GM23338 (cell line): Measurements from ENCODE around the gene UBA5. TPM values are rescaled to one million over a fixed set of nuclear protein-coding genes. Genes with fewer than 3 reads are reported as not detected.

ENCODE experiments used
- ATAC-seq: fragments of 200-7000 bp; cut with Tn5 transposase; 3 replicates; pipeline ENCODE4 v1.9.1; 2020
- DNase-seq: peaks from one replicate; pipeline ENCODE4 v3.0.0-alpha.2; 2015; ENCODE audit warnings: low spot score
- H2AFZ ChIP-seq: fragments of 200-600 bp; sonication (generic); 2 replicates; pipeline ENCODE4 v1.8.0; 2016; ENCODE audit warnings: antibody characterized with exemption, mild to moderate bottlenecking, moderate library complexity
- H3F3A ChIP-seq: fragments of 200-600 bp; sonication (generic); replicated peaks from 2 replicates; pipeline ENCODE4 v1.8.0; 2017; ENCODE audit warnings: antibody characterized with exemption, mixed run types, low read depth
- H3K27ac ChIP-seq: fragments of 200-600 bp; sonication (generic); 2 replicates; pipeline ENCODE4 v1.6.1; 2016; ENCODE audit warnings: low read depth
- H3K27me3 ChIP-seq: fragments of 200-600 bp; sonication (generic); 2 replicates; pipeline ENCODE4 v1.8.0; 2016; ENCODE audit warnings: mild to moderate bottlenecking, mixed run types, moderate library complexity; ENCODE audit not compliant: insufficient read depth
- H3K36me3 ChIP-seq: fragments of 200-600 bp; sonication (generic); 2 replicates; pipeline ENCODE4 v1.8.0; 2016; ENCODE audit warnings: mild to moderate bottlenecking; ENCODE audit not compliant: insufficient read depth
- H3K4me1 ChIP-seq: fragments of 200-600 bp; sonication (generic); 2 replicates; pipeline ENCODE4 v1.8.0; 2016; ENCODE audit warnings: mild to moderate bottlenecking, moderate library complexity; ENCODE audit not compliant: insufficient read depth
- H3K4me2 ChIP-seq: fragments of 200-600 bp; sonication (generic); 2 replicates; pipeline ENCODE4 v1.7.1; 2017; ENCODE audit warnings: mixed run types
- H3K4me3 ChIP-seq: fragments of 200-600 bp; sonication (generic); 2 replicates; pipeline ENCODE4 v1.6.1; 2016; ENCODE audit warnings: mixed run types
- H3K79me2 ChIP-seq: fragments of 200-600 bp; sonication (generic); replicated peaks from 2 replicates; pipeline ENCODE4 v1.8.0; 2017; ENCODE audit warnings: mild to moderate bottlenecking; ENCODE audit not compliant: insufficient read depth
- H3K9me2 ChIP-seq: fragments of 200-600 bp; sonication (generic); 2 replicates; pipeline ENCODE4 v1.8.0; 2017; ENCODE audit not compliant: insufficient read depth
- H4K20me1 ChIP-seq: fragments of 200-600 bp; sonication (generic); replicated peaks from 2 replicates; pipeline ENCODE4 v1.8.0; 2017; ENCODE audit warnings: mild to moderate bottlenecking; ENCODE audit not compliant: insufficient read depth
- H3K27ac Mint-ChIP-seq: 2 replicates; pipeline ENCODE4 v1.8.0; 2020; ENCODE audit warnings: inconsistent platforms, mild to moderate bottlenecking, moderate library complexity, mixed read lengths
- H3K27me3 Mint-ChIP-seq: 3 replicates; pipeline ENCODE4 v1.8.0; 2022; ENCODE audit warnings: low read depth, mild to moderate bottlenecking, moderate library complexity, mixed read lengths, inconsistent platforms; ENCODE audit not compliant: insufficient read depth, poor library complexity
- H3K36me3 Mint-ChIP-seq: 3 replicates; pipeline ENCODE4 v1.8.0; 2021; ENCODE audit warnings: low read depth, mild to moderate bottlenecking, inconsistent platforms, moderate library complexity, mixed read lengths
- H3K4me1 Mint-ChIP-seq: 3 replicates; pipeline ENCODE4 v1.8.0; 2020; ENCODE audit warnings: mild to moderate bottlenecking, inconsistent platforms, mixed read lengths
- H3K4me3 Mint-ChIP-seq: 3 replicates; pipeline ENCODE4 v1.8.0; 2021; ENCODE audit warnings: moderate library complexity, mild to moderate bottlenecking, inconsistent platforms, mixed read lengths
- H3K9me3 Mint-ChIP-seq: 3 replicates; pipeline ENCODE4 v1.8.0; 2020; ENCODE audit warnings: moderate library complexity, mild to moderate bottlenecking, inconsistent platforms, mixed read lengths
- CREB1 ChIP-seq: fragments of 250-450 bp; sonication (Bioruptor Pico); IDR thresholded peaks from 2 replicates; pipeline ENCODE4 v1.5.0; 2020; ENCODE audit warnings: low read depth, mild to moderate bottlenecking, moderate library complexity
- polyA plus RNA-seq: library from polyadenylated mRNA; unstranded; fragments of >200 nt; fragmentation: Nextera tagmentation; extraction: Ambion mirVana; gene quantifications from 2 replicates; pipeline ENCODE4 v1.2.1, GENCODE V29; 2016
- total RNA-seq: library from RNA; depleted of rRNA; stranded (reverse); fragments of >200 nt; shearing (Covaris generic); gene quantifications from 2 replicates; pipeline ENCODE4 v1.2.3, GENCODE V29; 2014
- TF ChIP-seq, protein P1 (sequence below): IDR thresholded peaks from 2 replicates; pipeline ENCODE4 v1.6.1; 2016; ENCODE audit warnings: antibody characterized with exemption
- TF ChIP-seq, protein P2 (sequence below), 2 experiments: fragments of 200-600 bp in 1 of 2; sonication (generic) in 1 of 2; conservative IDR thresholded peaks; 2 replicates each; pipeline versions ENCODE4 v1.5.1 to v1.6.1; 2016 to 2017; ENCODE audit warnings: antibody characterized with exemption in 2 of 2, low read depth in 2 of 2, mild to moderate bottlenecking in 2 of 2, moderate library complexity in 1 of 2
- TF ChIP-seq, protein P3 (sequence below): fragments of 250-450 bp; sonication (Bioruptor Pico); IDR thresholded peaks from 2 replicates; pipeline ENCODE4 v1.5.0; 2020; ENCODE audit warnings: mild to moderate bottlenecking, moderate library complexity

The UBA5 gene
- total and polyA plus RNA-seq, 2 experiments from 2014 or later: 22.8 to 51.5 TPM

GRCh38 chr3:132682201-132682600, 22.1 kb downstream of the UBA5 start:
- Histone ChIP-seq H3K4me3 (no peak overlapping the region), H3K4me2 (no peak overlapping the region), H4K20me1 (no peaks in the 10 kb centered on the region; the same call in 1 of the 2 replicates), H3K27ac (no peak overlapping the region), H3K36me3 (peaks cover 14% of the 10 kb centered on the region; the same call in 1 of the 2 replicates), H3K4me1 (no peaks in the 10 kb centered on the region), H3K27me3 (no peaks in the 10 kb centered on the region), H3F3A (no peaks in the 10 kb centered on the region), H3K9me2 (no peaks in the 10 kb centered on the region), H2AFZ (no peak overlapping the region), H3K79me2 (no peaks in the 10 kb centered on the region)
- Mint-ChIP-seq H3K36me3 (peaks cover 31% of the 10 kb centered on the region), H3K27ac (no peak overlapping the region), H3K27me3 (no peaks in the 10 kb centered on the region), H3K4me1 (no peaks in the 10 kb centered on the region), H3K9me3 (no peaks in the 10 kb centered on the region), H3K4me3 (no peak overlapping the region)
- TF ChIP-seq, protein P1, sequence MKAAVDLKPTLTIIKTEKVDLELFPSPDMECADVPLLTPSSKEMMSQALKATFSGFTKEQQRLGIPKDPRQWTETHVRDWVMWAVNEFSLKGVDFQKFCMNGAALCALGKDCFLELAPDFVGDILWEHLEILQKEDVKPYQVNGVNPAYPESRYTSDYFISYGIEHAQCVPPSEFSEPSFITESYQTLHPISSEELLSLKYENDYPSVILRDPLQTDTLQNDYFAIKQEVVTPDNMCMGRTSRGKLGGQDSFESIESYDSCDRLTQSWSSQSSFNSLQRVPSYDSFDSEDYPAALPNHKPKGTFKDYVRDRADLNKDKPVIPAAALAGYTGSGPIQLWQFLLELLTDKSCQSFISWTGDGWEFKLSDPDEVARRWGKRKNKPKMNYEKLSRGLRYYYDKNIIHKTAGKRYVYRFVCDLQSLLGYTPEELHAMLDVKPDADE: no peak
- TF ChIP-seq, protein P2, sequence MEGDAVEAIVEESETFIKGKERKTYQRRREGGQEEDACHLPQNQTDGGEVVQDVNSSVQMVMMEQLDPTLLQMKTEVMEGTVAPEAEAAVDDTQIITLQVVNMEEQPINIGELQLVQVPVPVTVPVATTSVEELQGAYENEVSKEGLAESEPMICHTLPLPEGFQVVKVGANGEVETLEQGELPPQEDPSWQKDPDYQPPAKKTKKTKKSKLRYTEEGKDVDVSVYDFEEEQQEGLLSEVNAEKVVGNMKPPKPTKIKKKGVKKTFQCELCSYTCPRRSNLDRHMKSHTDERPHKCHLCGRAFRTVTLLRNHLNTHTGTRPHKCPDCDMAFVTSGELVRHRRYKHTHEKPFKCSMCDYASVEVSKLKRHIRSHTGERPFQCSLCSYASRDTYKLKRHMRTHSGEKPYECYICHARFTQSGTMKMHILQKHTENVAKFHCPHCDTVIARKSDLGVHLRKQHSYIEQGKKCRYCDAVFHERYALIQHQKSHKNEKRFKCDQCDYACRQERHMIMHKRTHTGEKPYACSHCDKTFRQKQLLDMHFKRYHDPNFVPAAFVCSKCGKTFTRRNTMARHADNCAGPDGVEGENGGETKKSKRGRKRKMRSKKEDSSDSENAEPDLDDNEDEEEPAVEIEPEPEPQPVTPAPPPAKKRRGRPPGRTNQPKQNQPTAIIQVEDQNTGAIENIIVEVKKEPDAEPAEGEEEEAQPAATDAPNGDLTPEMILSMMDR (conservative IDR thresholded peaks at IDR 0.05; ENCODE audit: low read depth in 2 of 2): no peak
- no peak for TF ChIP-seq CREB1 (CRISPR knock-in tag)
- TF ChIP-seq, protein P3, sequence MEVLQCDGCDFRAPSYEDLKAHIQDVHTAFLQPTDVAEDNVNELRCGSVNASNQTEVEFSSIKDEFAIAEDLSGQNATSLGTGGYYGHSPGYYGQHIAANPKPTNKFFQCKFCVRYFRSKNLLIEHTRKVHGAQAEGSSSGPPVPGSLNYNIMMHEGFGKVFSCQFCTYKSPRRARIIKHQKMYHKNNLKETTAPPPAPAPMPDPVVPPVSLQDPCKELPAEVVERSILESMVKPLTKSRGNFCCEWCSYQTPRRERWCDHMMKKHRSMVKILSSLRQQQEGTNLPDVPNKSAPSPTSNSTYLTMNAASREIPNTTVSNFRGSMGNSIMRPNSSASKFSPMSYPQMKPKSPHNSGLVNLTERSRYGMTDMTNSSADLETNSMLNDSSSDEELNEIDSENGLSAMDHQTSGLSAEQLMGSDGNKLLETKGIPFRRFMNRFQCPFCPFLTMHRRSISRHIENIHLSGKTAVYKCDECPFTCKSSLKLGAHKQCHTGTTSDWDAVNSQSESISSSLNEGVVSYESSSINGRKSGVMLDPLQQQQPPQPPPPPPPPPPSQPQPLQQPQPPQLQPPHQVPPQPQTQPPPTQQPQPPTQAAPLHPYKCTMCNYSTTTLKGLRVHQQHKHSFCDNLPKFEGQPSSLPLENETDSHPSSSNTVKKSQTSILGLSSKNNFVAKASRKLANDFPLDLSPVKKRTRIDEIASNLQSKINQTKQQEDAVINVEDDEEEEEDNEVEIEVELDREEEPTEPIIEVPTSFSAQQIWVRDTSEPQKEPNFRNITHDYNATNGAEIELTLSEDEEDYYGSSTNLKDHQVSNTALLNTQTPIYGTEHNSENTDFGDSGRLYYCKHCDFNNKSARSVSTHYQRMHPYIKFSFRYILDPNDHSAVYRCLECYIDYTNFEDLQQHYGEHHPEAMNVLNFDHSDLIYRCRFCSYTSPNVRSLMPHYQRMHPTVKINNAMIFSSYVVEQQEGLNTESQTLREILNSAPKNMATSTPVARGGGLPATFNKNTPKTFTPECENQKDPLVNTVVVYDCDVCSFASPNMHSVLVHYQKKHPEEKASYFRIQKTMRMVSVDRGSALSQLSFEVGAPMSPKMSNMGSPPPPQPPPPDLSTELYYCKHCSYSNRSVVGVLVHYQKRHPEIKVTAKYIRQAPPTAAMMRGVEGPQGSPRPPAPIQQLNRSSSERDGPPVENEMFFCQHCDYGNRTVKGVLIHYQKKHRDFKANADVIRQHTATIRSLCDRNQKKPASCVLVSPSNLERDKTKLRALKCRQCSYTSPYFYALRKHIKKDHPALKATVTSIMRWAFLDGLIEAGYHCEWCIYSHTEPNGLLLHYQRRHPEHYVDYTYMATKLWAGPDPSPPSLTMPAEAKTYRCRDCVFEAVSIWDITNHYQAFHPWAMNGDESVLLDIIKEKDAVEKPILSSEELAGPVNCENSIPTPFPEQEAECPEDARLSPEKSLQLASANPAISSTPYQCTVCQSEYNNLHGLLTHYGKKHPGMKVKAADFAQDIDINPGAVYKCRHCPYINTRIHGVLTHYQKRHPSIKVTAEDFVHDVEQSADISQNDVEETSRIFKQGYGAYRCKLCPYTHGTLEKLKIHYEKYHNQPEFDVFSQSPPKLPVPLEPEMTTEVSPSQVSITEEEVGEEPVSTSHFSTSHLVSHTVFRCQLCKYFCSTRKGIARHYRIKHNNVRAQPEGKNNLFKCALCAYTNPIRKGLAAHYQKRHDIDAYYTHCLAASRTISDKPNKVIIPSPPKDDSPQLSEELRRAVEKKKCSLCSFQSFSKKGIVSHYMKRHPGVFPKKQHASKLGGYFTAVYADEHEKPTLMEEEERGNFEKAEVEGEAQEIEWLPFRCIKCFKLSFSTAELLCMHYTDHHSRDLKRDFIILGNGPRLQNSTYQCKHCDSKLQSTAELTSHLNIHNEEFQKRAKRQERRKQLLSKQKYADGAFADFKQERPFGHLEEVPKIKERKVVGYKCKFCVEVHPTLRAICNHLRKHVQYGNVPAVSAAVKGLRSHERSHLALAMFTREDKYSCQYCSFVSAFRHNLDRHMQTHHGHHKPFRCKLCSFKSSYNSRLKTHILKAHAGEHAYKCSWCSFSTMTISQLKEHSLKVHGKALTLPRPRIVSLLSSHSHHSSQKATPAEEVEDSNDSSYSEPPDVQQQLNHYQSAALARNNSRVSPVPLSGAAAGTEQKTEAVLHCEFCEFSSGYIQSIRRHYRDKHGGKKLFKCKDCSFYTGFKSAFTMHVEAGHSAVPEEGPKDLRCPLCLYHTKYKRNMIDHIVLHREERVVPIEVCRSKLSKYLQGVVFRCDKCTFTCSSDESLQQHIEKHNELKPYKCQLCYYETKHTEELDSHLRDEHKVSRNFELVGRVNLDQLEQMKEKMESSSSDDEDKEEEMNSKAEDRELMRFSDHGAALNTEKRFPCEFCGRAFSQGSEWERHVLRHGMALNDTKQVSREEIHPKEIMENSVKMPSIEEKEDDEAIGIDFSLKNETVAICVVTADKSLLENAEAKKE (CRISPR knock-in tag): no peak
- ATAC-seq (no peak), DNase-seq (no peak)
